Body of pancreas (tissue), 4 donors: ENCODE results near the gene NEDD9.

Experiments used
- POLR2A ChIP-seq, 3 donors: fragments of 450-650 bp; IDR thresholded peaks; one replicate each; pipeline ENCODE4 v1.6.1; 2016; ENCODE audit warnings: antibody characterized with exemption in 3 of 3, mild to moderate bottlenecking in 2 of 3
- TF ChIP-seq, protein P1 (sequence below), 7 experiments: fragments of 450-650 bp in 4 of 7; fragments of 200-600 bp in 3 of 7; sonication (generic) in 3 of 7; IDR thresholded peaks; one replicate each; pipeline ENCODE4 v1.5.1; 2016 to 2019; ENCODE audit warnings: antibody characterized with exemption in 7 of 7

GRCh38 chr6:11245381-11246256 is 13.2 kb upstream of the NEDD9 start:
- TF ChIP-seq, protein P1, sequence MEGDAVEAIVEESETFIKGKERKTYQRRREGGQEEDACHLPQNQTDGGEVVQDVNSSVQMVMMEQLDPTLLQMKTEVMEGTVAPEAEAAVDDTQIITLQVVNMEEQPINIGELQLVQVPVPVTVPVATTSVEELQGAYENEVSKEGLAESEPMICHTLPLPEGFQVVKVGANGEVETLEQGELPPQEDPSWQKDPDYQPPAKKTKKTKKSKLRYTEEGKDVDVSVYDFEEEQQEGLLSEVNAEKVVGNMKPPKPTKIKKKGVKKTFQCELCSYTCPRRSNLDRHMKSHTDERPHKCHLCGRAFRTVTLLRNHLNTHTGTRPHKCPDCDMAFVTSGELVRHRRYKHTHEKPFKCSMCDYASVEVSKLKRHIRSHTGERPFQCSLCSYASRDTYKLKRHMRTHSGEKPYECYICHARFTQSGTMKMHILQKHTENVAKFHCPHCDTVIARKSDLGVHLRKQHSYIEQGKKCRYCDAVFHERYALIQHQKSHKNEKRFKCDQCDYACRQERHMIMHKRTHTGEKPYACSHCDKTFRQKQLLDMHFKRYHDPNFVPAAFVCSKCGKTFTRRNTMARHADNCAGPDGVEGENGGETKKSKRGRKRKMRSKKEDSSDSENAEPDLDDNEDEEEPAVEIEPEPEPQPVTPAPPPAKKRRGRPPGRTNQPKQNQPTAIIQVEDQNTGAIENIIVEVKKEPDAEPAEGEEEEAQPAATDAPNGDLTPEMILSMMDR (IDR thresholded peaks at IDR 0.05), result no peak
- TF ChIP-seq POLR2A (IDR thresholded peaks at IDR 0.05), result no peak
